SK-N-SH (cell line): ENCODE data around the gene SDC3.

Source experiments
- GABPA ChIP-seq: IDR thresholded peaks from 2 replicates; pipeline ENCODE4 v1.4.0; 2012; ENCODE audit warnings: low read depth, mild to moderate bottlenecking
- RAD21 ChIP-seq: IDR thresholded peaks from 2 replicates; pipeline ENCODE4 v1.6.1; 2012; ENCODE audit warnings: mild to moderate bottlenecking, low read length
- TF ChIP-seq, protein P1 (sequence below): fragments of 150-350 bp; IDR thresholded peaks from 2 replicates; pipeline ENCODE4 v1.6.1; 2017; ENCODE audit warnings: antibody characterized with exemption, low read length, low read depth, borderline replicate concordance
- TF ChIP-seq, protein P2 (sequence below): IDR thresholded peaks from 2 replicates; pipeline ENCODE4 v1.4.0; 2012; ENCODE audit warnings: low read depth
- TF ChIP-seq, protein P3 (sequence below): fragments of 200-600 bp; sonication (generic); IDR thresholded peaks from 2 replicates; pipeline ENCODE4 v1.6.1; 2017; ENCODE audit warnings: antibody characterized with exemption, mild to moderate bottlenecking, moderate library complexity

DNA sequence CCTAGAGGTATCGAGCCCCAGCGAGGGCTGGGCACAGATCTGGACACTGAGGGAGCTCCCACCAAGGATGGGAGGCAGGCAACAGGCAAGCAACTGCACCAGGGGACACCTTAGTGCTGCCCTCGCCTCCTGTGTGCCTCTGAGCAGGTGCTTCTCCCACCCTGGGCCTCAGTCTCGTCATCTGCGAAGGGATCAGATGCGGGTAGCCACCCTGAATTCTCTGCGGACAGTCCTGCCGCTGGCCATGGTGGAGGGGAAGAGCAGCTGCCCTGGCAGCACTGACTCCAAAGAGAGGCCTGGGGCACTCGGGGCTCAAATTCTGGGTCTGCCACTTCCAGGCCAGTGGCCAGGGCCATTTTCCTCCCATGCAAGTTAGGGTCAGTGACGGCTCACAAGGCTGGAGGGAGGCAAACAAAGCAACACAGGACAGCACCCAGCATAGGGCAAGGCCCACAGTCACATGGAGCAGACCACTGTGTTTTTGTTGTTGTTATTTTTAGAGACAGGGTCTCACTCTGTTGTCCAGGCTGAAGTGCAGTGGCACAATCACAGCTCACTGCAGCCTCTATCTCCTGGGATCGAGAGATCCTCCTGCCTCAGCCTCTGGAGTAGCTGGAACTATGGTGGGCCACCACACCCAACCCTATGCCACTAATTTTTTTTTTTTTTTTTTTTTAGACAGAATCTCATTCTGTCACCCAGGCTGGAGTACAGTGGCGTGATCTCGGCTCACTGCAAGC, 7.1 kb upstream of the SDC3 start:
- TF ChIP-seq, protein P1, sequence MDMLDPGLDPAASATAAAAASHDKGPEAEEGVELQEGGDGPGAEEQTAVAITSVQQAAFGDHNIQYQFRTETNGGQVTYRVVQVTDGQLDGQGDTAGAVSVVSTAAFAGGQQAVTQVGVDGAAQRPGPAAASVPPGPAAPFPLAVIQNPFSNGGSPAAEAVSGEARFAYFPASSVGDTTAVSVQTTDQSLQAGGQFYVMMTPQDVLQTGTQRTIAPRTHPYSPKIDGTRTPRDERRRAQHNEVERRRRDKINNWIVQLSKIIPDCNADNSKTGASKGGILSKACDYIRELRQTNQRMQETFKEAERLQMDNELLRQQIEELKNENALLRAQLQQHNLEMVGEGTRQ, result no peak
- TF ChIP-seq, protein P2, sequence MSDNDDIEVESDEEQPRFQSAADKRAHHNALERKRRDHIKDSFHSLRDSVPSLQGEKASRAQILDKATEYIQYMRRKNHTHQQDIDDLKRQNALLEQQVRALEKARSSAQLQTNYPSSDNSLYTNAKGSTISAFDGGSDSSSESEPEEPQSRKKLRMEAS, result no peak
- TF ChIP-seq, protein P3, sequence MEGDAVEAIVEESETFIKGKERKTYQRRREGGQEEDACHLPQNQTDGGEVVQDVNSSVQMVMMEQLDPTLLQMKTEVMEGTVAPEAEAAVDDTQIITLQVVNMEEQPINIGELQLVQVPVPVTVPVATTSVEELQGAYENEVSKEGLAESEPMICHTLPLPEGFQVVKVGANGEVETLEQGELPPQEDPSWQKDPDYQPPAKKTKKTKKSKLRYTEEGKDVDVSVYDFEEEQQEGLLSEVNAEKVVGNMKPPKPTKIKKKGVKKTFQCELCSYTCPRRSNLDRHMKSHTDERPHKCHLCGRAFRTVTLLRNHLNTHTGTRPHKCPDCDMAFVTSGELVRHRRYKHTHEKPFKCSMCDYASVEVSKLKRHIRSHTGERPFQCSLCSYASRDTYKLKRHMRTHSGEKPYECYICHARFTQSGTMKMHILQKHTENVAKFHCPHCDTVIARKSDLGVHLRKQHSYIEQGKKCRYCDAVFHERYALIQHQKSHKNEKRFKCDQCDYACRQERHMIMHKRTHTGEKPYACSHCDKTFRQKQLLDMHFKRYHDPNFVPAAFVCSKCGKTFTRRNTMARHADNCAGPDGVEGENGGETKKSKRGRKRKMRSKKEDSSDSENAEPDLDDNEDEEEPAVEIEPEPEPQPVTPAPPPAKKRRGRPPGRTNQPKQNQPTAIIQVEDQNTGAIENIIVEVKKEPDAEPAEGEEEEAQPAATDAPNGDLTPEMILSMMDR, result no peak
- TF ChIP-seq GABPA (no peak), RAD21 (no peak)
